Activated CD4-positive, CD25-positive, alpha-beta regulatory T cell treated with anti-CD3 and anti-CD28 coated beads, Interleukin-2, amount 50 U/mL, for 16 hours (primary cell): ENCODE results near the gene CEP192.
"Not testable (repeated sequence)": the region's sequence is repeated elsewhere in the genome, so short reads cannot be mapped to it uniquely, and the experiment has no call there.

Source experiments
- DNase-seq: peaks from one replicate; pipeline ENCODE4 v3.0.0-alpha.2; 2020; ENCODE audit warnings: low read depth, low spot score

CEP192 gene

DNA sequence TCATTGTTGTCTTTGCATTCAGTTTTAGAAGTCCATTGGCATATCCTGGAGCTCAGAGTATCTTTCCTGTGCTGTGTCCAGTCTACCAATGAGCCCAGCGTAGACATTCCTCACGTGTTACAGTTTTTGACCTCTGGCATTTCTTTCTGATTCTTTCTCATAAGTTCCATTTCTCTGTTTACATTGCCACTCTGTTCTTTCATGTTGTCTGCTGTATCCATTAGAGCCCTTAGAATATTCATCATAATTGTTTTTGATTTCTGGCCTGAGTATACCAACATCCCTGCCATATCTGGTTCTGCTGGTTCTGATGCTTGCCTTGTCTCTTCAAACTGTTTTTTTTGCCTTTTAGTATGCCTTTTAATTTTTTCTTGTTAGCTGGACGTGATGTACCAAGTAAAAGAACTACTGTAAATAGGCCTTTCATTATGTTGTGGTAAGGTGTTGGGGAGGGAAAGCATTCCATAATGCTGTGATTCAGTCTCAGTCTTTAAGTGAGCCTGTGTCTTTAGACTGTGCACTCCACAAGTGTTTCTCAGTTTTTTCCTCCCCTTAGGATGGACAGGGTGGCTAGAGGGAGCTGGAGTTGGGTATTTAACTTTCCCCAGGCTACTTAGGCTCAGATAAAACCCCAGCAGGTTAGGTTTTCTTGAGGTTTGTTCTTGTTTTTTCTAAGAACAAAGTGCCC, 35.6 kb downstream of the CEP192 start:
- no peak for DNase-seq

DNA sequence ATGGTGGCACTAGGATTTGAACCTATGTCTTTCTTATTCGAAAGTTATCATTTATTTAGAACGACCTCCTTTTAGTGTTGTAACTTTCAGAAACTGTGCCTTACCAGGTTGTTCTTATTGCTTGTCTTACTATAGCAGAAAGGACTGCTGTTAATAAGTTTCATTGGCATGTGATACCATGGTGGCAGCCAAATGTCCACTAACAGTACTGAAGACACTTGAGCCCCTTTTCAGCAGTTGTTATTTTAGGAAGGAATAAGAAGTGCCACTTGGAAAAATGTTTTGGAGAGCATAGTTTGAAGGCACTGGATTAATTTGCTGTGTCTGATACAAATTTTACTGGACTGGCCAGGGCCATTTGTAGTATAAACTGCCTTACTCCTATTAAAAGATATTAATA, 37.7 kb downstream of the CEP192 start:
- DNase-seq: no peak

- DNase-seq: no peak
Observed at GRCh38 chr18:13032173-13032572, 41.0 kb downstream of the CEP192 start.

- DNase-seq: no peak
Observed at GRCh38 chr18:13035249-13035914, 44.2 kb downstream of the CEP192 start.

- DNase-seq: no peak
Observed at GRCh38 chr18:13036622-13037320, 45.6 kb downstream of the CEP192 start.

- no peak for DNase-seq
Observed at GRCh38 chr18:13039806-13040205, 48.6 kb downstream of the CEP192 start.

- no peak for DNase-seq
Observed at GRCh38 chr18:13043066-13043465, 51.9 kb downstream of the CEP192 start.

DNA sequence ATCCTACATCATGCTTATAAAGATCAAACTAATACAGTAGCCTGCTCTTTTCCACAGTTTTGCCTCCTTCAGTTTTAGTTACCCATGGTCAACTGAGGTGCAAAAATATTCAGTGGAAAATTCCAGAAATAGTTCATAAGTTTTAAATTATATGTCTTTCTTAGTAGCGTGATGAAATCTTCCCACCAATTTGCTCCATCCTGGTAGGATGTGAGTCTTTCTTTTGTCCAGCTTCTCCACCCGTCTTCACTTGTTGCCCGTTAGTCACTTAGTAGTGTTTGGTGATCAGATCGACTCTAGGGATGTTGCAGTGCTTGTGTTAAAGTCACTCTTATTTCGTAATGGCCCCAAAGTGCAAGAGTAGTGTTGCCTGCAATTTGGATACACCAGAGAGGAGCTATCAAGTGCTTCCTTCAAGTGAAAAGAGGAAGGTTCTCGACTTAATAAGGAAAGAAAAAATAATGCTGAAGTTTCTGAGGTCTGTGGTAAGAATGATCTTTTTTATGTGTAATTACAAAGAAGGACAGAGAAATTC, 57.0 kb downstream of the CEP192 start:
- DNase-seq: no peak

GRCh38 chr18:13051159-13051558, 60.0 kb downstream of the CEP192 start:
- DNase-seq: no peak

DNA sequence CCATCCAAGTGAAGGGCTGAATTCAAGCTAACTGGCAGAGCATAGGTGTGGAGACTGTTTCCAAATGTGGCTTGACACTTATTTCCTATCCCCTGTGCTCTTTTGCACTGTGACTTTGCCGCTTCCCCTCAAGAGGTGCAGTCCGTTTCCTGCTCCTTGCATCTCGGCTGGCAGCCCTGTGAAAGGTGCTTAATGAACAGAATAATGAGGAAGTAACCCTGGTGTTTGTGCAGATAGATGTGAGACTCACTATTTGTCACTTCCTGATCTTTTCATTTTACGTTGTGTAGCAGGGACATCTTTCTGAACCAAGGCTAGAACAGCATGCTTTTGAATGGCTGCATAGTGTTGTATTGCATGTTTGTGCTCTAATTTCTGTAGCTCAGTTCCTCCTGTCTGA, 60.8 kb downstream of the CEP192 start:
- DNase-seq: no peak

DNA sequence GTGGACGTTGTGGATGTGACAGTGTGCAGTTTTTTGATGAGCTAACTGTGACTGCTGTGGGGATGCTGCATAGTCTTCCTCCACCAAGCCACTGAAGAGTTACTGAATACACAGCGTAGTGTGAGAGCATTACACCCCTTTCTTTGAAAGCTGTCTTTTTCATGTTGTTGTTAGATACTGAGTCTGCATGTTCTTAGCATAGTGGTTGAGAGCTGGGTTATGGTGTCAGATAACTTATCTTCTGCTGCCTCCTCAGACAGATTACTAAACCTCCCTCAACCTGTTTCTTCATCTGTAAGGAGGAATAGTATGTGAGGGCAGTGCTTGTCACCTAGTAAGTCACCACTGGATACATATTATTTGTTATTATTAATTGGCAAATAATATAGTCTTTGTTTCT, 63.2 kb downstream of the CEP192 start:
- no peak for DNase-seq

DNA sequence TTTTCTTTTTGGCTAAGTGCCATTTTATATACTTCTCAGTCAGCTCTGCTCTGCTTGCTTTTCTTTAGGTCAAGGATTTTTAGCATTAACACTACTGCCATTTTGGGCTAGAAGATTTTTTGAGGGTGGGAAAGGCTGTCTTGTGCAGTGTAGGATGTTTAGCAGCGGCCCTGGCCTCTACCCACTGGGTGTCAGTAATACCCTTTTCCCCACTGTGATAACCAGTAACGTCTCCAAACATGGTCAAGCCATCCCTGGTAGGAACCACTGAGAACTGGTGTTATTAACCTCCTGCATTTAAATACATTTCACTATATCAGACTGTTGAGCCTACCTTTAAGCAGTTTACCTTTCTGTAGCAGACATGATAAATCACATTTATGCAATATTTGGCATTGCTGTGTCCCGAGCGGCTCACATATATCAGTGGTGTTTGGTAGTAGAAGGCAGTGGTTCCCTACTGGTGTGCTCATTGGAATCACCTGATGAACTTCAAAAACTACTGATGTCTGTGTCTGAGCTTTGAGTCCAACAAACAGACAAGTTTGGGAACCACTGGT, 70.5 kb downstream of the CEP192 start:
- DNase-seq: no peak

DNA sequence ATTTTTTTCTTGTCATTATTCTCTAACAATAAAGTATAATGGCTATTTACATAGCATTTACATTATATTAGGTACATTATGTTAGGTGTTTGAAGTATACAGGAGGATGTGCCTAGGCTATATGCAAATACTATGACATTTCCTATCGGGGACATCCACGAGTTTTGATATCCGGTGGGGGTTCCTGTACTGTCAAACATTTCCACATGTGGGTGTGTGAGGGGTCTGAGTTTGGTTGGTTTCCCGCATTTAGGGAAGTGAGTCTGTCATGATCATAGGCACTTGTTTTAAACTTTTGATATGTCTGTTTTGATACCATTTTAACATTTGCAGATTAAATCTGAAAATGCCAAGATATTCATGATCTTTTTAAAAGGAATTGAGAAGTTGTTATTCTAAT, 76.0 kb downstream of the CEP192 start:
- DNase-seq: no peak

DNA sequence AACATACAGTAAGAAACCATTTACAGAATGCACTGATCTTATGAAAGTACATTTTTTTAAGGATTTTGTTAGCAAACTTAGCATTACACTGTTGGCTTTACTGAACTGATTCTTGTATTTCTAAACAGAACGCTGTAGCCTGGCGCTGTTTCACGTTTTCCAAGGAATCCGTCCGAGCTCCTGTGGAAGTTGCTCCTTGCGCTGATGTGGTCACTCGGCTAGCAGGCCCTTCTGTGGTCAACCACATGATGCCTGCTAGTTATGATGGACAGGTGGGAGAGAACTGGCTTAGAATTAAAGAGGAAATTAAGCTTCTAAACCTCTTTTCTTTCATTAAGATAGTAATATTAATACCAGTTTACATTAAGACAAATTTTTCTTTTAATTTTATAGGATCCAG, 76.8 kb downstream of the CEP192 start:
- DNase-seq: no peak

DNA sequence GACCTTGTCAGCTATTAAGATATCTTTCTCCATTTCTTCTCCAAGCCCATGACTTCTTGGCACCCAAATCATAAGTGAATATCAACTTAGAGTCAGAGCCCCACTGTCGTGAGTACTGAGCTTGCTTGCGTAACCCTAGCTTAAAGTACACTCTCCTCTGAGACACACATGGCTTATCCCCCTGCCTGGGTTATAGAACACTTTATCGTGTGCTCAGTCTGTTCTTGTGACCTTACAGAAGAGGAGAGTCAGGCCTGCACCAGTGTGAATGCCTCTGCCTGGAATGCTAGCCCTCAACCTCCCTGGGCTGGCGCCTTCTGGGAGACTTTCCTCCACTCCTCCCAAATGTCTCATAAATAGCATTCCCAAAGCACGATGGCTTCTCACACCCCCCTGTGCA, 79.3 kb downstream of the CEP192 start:
- no peak for DNase-seq

- no peak for DNase-seq
Observed at GRCh38 chr18:13076886-13077285, 85.7 kb downstream of the CEP192 start.

DNA sequence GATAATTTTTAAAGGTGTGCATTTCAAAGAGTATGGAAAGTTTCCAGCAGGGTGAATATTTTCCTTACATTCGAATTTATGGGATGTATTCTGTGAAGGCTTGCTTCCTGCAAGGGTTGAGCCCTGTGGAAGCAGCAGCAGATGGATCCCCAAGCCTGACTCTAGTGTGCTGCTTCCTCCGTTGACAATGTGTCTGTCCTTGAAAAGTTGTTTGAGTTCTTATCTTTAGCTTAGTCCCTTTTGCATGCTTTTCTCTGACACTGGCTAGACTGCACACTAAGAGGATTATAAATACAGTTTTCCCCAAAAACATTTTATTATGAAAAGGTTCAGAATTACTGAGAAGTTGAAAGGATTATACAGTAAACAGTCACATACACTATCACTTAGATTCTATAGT, 86.3 kb downstream of the CEP192 start:
- no peak for DNase-seq

GRCh38 chr18:13078065-13078464, 86.9 kb downstream of the CEP192 start:
- not testable (repeated sequence) for DNase-seq

DNA sequence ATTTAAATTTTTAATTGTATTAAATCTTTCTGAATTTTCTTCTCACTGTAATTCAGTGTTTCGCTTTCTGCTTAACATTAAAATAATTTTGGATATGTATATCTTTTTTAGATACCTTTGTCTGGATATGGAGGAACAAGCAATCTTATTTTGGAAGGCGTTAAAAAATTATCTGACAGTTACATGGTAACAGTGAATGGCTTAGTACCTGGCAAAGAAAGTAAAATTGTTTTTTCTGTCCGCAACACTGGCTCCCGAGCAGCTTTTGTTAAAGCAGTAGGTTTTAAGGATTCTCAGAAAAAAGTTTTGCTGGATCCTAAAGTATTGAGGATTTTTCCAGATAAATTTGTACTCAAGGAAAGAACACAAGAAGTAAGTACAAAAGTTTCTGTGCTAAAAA, 95.7 kb downstream of the CEP192 start:
- DNase-seq: no peak

- DNase-seq: no peak
Observed at GRCh38 chr18:13095466-13095865, 104.3 kb downstream of the CEP192 start.

GRCh38 chr18:13096232-13096631, 105.1 kb downstream of the CEP192 start:
- no peak for DNase-seq

GRCh38 chr18:13096719-13097118, 105.6 kb downstream of the CEP192 start:
- DNase-seq: no peak
